ENCODE results near the gene RAB7A. TPM values are rescaled to one million over a fixed set of nuclear protein-coding genes. Genes with fewer than 3 reads are reported as not detected.

RAB7A gene
- total and polyA plus RNA-seq, 2 experiments from 2014 or later: 89.8 to 156 TPM

GRCh38 chr3:128703561-128703960 lies 22.4 kb upstream of the RAB7A start:
- Histone ChIP-seq H3K4me1 (ENCODE audit: insufficient read depth) (no peaks in the 10 kb centered on the region; the same call in 1 of the 2 replicates), H3K27me3 (ENCODE audit: insufficient read depth) (peaks cover 15% of the 10 kb centered on the region; the same call in 1 of the 2 replicates), H3K4me2 (no peak overlapping the region), H4K20me1 (replicated peaks; ENCODE audit: insufficient read depth) (no peaks in the 10 kb centered on the region), H3K9me2 (ENCODE audit: insufficient read depth) (no peaks in the 10 kb centered on the region), H3K36me3 (ENCODE audit: insufficient read depth) (no peaks in the 10 kb centered on the region), H3K4me3 (no peak overlapping the region), H3K79me2 (replicated peaks; ENCODE audit: insufficient read depth) (no peaks in the 10 kb centered on the region), H3K27ac (ENCODE audit: low read depth) (no peak overlapping the region), H3F3A (replicated peaks; ENCODE audit: low read depth) (no peaks in the 10 kb centered on the region), H2AFZ (no peak overlapping the region)
- ATAC-seq (no peak), DNase-seq (ENCODE audit: low spot score) (no peak)
- Mint-ChIP-seq H3K4me3 (no peak overlapping the region), H3K9me3 (no peaks in the 10 kb centered on the region; the same call in 2 of the 3 replicates), H3K4me1 (peaks cover 5% of the 10 kb centered on the region; the same call in 2 of the 3 replicates), H3K36me3 (ENCODE audit: low read depth) (no peaks in the 10 kb centered on the region), H3K27ac (no peak overlapping the region), H3K27me3 (ENCODE audit: insufficient read depth, low read depth, poor library complexity) (peaks cover 14% of the 10 kb centered on the region)
- TF ChIP-seq REST (IDR thresholded peaks at IDR 0.05; ENCODE audit: unreplicated experiment): no peak
- no peak for TF ChIP-seq ZNF331 (CRISPR knock-in tag; IDR thresholded peaks at IDR 0.05; ENCODE audit: low read depth)
- no peak for TF ChIP-seq EZH2 (IDR thresholded peaks at IDR 0.05; ENCODE audit: low read depth, unreplicated experiment)
- no peak for TF ChIP-seq CREB1 (CRISPR knock-in tag; IDR thresholded peaks at IDR 0.05; ENCODE audit: low read depth)
- no peak for TF ChIP-seq EZH2phosphoT487 (IDR thresholded peaks at IDR 0.05; ENCODE audit: unreplicated experiment)
- TF ChIP-seq NANOG (IDR thresholded peaks at IDR 0.05; ENCODE audit: borderline replicate concordance): no peak
- no peak for TF ChIP-seq STAT1 (IDR thresholded peaks at IDR 0.05; ENCODE audit: unreplicated experiment)
- no peak for TF ChIP-seq POLR2AphosphoS5 (IDR thresholded peaks at IDR 0.05; ENCODE audit: low read depth)
- TF ChIP-seq, protein P1, sequence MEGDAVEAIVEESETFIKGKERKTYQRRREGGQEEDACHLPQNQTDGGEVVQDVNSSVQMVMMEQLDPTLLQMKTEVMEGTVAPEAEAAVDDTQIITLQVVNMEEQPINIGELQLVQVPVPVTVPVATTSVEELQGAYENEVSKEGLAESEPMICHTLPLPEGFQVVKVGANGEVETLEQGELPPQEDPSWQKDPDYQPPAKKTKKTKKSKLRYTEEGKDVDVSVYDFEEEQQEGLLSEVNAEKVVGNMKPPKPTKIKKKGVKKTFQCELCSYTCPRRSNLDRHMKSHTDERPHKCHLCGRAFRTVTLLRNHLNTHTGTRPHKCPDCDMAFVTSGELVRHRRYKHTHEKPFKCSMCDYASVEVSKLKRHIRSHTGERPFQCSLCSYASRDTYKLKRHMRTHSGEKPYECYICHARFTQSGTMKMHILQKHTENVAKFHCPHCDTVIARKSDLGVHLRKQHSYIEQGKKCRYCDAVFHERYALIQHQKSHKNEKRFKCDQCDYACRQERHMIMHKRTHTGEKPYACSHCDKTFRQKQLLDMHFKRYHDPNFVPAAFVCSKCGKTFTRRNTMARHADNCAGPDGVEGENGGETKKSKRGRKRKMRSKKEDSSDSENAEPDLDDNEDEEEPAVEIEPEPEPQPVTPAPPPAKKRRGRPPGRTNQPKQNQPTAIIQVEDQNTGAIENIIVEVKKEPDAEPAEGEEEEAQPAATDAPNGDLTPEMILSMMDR (conservative IDR thresholded peaks at IDR 0.05; ENCODE audit: low read depth in 2 of 2): no peak
- TF ChIP-seq, protein P2, sequence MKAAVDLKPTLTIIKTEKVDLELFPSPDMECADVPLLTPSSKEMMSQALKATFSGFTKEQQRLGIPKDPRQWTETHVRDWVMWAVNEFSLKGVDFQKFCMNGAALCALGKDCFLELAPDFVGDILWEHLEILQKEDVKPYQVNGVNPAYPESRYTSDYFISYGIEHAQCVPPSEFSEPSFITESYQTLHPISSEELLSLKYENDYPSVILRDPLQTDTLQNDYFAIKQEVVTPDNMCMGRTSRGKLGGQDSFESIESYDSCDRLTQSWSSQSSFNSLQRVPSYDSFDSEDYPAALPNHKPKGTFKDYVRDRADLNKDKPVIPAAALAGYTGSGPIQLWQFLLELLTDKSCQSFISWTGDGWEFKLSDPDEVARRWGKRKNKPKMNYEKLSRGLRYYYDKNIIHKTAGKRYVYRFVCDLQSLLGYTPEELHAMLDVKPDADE (IDR thresholded peaks at IDR 0.05): no peak
- TF ChIP-seq ZNF114 (CRISPR knock-in tag; IDR thresholded peaks at IDR 0.05): no peak
- no peak for TF ChIP-seq JUNB (IDR thresholded peaks at IDR 0.05; ENCODE audit: unreplicated experiment)
- TF ChIP-seq, protein P3, sequence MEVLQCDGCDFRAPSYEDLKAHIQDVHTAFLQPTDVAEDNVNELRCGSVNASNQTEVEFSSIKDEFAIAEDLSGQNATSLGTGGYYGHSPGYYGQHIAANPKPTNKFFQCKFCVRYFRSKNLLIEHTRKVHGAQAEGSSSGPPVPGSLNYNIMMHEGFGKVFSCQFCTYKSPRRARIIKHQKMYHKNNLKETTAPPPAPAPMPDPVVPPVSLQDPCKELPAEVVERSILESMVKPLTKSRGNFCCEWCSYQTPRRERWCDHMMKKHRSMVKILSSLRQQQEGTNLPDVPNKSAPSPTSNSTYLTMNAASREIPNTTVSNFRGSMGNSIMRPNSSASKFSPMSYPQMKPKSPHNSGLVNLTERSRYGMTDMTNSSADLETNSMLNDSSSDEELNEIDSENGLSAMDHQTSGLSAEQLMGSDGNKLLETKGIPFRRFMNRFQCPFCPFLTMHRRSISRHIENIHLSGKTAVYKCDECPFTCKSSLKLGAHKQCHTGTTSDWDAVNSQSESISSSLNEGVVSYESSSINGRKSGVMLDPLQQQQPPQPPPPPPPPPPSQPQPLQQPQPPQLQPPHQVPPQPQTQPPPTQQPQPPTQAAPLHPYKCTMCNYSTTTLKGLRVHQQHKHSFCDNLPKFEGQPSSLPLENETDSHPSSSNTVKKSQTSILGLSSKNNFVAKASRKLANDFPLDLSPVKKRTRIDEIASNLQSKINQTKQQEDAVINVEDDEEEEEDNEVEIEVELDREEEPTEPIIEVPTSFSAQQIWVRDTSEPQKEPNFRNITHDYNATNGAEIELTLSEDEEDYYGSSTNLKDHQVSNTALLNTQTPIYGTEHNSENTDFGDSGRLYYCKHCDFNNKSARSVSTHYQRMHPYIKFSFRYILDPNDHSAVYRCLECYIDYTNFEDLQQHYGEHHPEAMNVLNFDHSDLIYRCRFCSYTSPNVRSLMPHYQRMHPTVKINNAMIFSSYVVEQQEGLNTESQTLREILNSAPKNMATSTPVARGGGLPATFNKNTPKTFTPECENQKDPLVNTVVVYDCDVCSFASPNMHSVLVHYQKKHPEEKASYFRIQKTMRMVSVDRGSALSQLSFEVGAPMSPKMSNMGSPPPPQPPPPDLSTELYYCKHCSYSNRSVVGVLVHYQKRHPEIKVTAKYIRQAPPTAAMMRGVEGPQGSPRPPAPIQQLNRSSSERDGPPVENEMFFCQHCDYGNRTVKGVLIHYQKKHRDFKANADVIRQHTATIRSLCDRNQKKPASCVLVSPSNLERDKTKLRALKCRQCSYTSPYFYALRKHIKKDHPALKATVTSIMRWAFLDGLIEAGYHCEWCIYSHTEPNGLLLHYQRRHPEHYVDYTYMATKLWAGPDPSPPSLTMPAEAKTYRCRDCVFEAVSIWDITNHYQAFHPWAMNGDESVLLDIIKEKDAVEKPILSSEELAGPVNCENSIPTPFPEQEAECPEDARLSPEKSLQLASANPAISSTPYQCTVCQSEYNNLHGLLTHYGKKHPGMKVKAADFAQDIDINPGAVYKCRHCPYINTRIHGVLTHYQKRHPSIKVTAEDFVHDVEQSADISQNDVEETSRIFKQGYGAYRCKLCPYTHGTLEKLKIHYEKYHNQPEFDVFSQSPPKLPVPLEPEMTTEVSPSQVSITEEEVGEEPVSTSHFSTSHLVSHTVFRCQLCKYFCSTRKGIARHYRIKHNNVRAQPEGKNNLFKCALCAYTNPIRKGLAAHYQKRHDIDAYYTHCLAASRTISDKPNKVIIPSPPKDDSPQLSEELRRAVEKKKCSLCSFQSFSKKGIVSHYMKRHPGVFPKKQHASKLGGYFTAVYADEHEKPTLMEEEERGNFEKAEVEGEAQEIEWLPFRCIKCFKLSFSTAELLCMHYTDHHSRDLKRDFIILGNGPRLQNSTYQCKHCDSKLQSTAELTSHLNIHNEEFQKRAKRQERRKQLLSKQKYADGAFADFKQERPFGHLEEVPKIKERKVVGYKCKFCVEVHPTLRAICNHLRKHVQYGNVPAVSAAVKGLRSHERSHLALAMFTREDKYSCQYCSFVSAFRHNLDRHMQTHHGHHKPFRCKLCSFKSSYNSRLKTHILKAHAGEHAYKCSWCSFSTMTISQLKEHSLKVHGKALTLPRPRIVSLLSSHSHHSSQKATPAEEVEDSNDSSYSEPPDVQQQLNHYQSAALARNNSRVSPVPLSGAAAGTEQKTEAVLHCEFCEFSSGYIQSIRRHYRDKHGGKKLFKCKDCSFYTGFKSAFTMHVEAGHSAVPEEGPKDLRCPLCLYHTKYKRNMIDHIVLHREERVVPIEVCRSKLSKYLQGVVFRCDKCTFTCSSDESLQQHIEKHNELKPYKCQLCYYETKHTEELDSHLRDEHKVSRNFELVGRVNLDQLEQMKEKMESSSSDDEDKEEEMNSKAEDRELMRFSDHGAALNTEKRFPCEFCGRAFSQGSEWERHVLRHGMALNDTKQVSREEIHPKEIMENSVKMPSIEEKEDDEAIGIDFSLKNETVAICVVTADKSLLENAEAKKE (CRISPR knock-in tag; IDR thresholded peaks at IDR 0.05): no peak
